ENCODE results near the gene JPH2.
"Not testable (repeated sequence)": the region's sequence is repeated elsewhere in the genome, so short reads cannot be mapped to it uniquely, and the experiment has no call there.

JPH2 gene

GRCh38 chr20:44129911-44130718, 56.9 kb downstream of the JPH2 start:
- TF ChIP-seq TAF1 (IDR thresholded peaks at IDR 0.05; ENCODE audit: borderline replicate concordance, low read depth, low read length) (no peak), POLR2AphosphoS5 (IDR thresholded peaks at IDR 0.05; ENCODE audit: low read depth, low read length) (no peak), POLR2A (IDR thresholded peaks at IDR 0.05; ENCODE audit: low read depth, low read length) (no peak)
- FAIRE-seq (no peak), DNase-seq (ENCODE audit: insufficient read length) (no peak)

- not testable (repeated sequence) for FAIRE-seq; DNase-seq (ENCODE audit: insufficient read length)
Observed at GRCh38 chr20:44129300-44129699, 57.7 kb downstream of the JPH2 start.

GRCh38 chr20:44126445-44126844, 60.5 kb downstream of the JPH2 start:
- no peak for TF ChIP-seq POLR2AphosphoS5 (IDR thresholded peaks at IDR 0.05; ENCODE audit: low read depth, low read length)
- no peak for FAIRE-seq
- DNase-seq (ENCODE audit: insufficient read length), result no peak

GRCh38 chr20:44125332-44126127, 61.5 kb downstream of the JPH2 start:
- FAIRE-seq, result no peak
- no peak for DNase-seq (ENCODE audit: insufficient read length)
- TF ChIP-seq TAF1 (IDR thresholded peaks at IDR 0.05; ENCODE audit: borderline replicate concordance, low read depth, low read length), result no peak
- no peak for TF ChIP-seq POLR2AphosphoS5 (IDR thresholded peaks at IDR 0.05; ENCODE audit: low read depth, low read length)
- no peak for TF ChIP-seq POLR2A (IDR thresholded peaks at IDR 0.05; ENCODE audit: low read depth, low read length)

- no peak for FAIRE-seq
- TF ChIP-seq POLR2AphosphoS5 (IDR thresholded peaks at IDR 0.05; ENCODE audit: low read depth, low read length) (no peak), POLR2A (IDR thresholded peaks at IDR 0.05; ENCODE audit: low read depth, low read length) (no peak), TAF1 (IDR thresholded peaks at IDR 0.05; ENCODE audit: borderline replicate concordance, low read depth, low read length) (no peak)
- DNase-seq (ENCODE audit: insufficient read length), result no peak
Observed at GRCh38 chr20:44123874-44124535, 63.0 kb downstream of the JPH2 start.

- FAIRE-seq (no peak), DNase-seq (ENCODE audit: insufficient read length) (no peak)
- no peak for TF ChIP-seq TAF1 (IDR thresholded peaks at IDR 0.05; ENCODE audit: borderline replicate concordance, low read depth, low read length)
- TF ChIP-seq POLR2A (IDR thresholded peaks at IDR 0.05; ENCODE audit: low read depth, low read length), result no peak
- TF ChIP-seq POLR2AphosphoS5 (IDR thresholded peaks at IDR 0.05; ENCODE audit: low read depth, low read length), result no peak
Observed at GRCh38 chr20:44123251-44123650, 63.7 kb downstream of the JPH2 start.

- no peak for DNase-seq (ENCODE audit: insufficient read length)
- FAIRE-seq, result no peak
Observed at GRCh38 chr20:44120676-44121425, 66.1 kb downstream of the JPH2 start.

GRCh38 chr20:44118185-44119033, 68.6 kb downstream of the JPH2 start:
- TF ChIP-seq POLR2AphosphoS5 (IDR thresholded peaks at IDR 0.05; ENCODE audit: low read depth, low read length), result no peak
- no peak for TF ChIP-seq TAF1 (IDR thresholded peaks at IDR 0.05; ENCODE audit: borderline replicate concordance, low read depth, low read length)
- DNase-seq (ENCODE audit: insufficient read length), result no peak
- no peak for FAIRE-seq

More at GRCh38 chr20:44120676-44121425, 66.1 kb downstream of the JPH2 start:
- no peak for TF ChIP-seq TAF1 (IDR thresholded peaks at IDR 0.05; ENCODE audit: borderline replicate concordance, low read depth, low read length)
- no peak for TF ChIP-seq POLR2AphosphoS5 (IDR thresholded peaks at IDR 0.05; ENCODE audit: low read depth, low read length)
- TF ChIP-seq POLR2A (IDR thresholded peaks at IDR 0.05; ENCODE audit: low read depth, low read length), result no peak

- DNase-seq (ENCODE audit: insufficient read length) (no peak), FAIRE-seq (no peak)
- TF ChIP-seq POLR2AphosphoS5 (IDR thresholded peaks at IDR 0.05; ENCODE audit: low read depth, low read length), result no peak
- TF ChIP-seq TAF1 (IDR thresholded peaks at IDR 0.05; ENCODE audit: borderline replicate concordance, low read depth, low read length), result no peak
Observed at GRCh38 chr20:44117296-44118184, 69.4 kb downstream of the JPH2 start.
